K562 (cell line): ENCODE results near the gene NPNT. TPM values are rescaled to one million over a fixed set of nuclear protein-coding genes. Genes with fewer than 3 reads are reported as not detected.

Experiments used
- ATAC-seq: fragments of 200-7000 bp; cut with Tn5 transposase; 3 replicates; pipeline ENCODE4 v1.9.1; 2020; ENCODE audit warnings: moderate library complexity
- BruUV-seq: library from RNA; stranded (reverse); fragments of 400-500 nt; replicated peaks from 2 replicates; lab custom pipeline; 2021; lab: Mats Ljungman, UMichigan
- CTCF ChIA-PET: fragments of 300-600 bp; formaldehyde crosslinking; extraction: SDS; loops from one replicate; lab custom pipeline; 2021; ENCODE audit warnings: low intra/inter-chr PET ratio; lab: Yijun Ruan, JAX
- POLR2A ChIA-PET: fragments of 300-600, 350-650 bp; sonication (Branson Sonifier 250); formaldehyde crosslinking; extraction: SDS; loops from one replicate; lab custom pipeline; 2021; ENCODE audit warnings: antibody characterized with exemption, inconsistent platforms; lab: Yijun Ruan, JAX
- DNase-seq, 4 experiments: peaks; one replicate each; pipeline versions ENCODE4 v3.0.0 to v3.0.0-alpha.2; 2011 to 2018; ENCODE audit warnings: low spot score in 3 of 4, mixed read lengths in 3 of 4; ENCODE audit errors: extremely low read depth in 1 of 4
- FAIRE-seq: peaks from 2 replicates; lab custom pipeline; 2011; peaks lifted over from hg19 to GRCh38; lab: Jason Lieb, UNC
- H2AFZ ChIP-seq: 2 replicates; pipeline ENCODE4 v1.6.0; 2011; ENCODE audit warnings: low read depth, low read length, control low read depth, inconsistent platforms
- H3K27ac ChIP-seq: fragments of 200-600 bp; 3 replicates; pipeline ENCODE4 v1.8.0; 2011; ENCODE audit warnings: low read depth, mild to moderate bottlenecking, control low read depth, inconsistent platforms, low read length, moderate library complexity, mixed read lengths; ENCODE audit errors: extremely low read depth
- H3K27me3 ChIP-seq, 2 experiments: fragments of 300-600 bp in 1 of 2; 2 replicates in 1 of 2; 3 replicates in 1 of 2; pipeline versions ENCODE4 v1.6.0 to v1.8.0; 2011; ENCODE audit warnings: inconsistent platforms in 2 of 2, low read length in 2 of 2, mild to moderate bottlenecking in 1 of 2, mixed read lengths in 1 of 2, moderate library complexity in 1 of 2; ENCODE audit not compliant: control insufficient read depth in 2 of 2, insufficient read depth in 2 of 2
- H3K36me3 ChIP-seq: fragments of 300-600 bp; 3 replicates; pipeline ENCODE4 v1.8.0; 2011; ENCODE audit warnings: mild to moderate bottlenecking, low read length, inconsistent platforms; ENCODE audit not compliant: control insufficient read depth, insufficient read depth
- H3K4me1 ChIP-seq, 2 experiments: fragments of 200-600 bp in 1 of 2; replicated peaks in 1 of 2; 2 replicates in 1 of 2; 3 replicates in 1 of 2; pipeline versions ENCODE4 v1.5.1 to v1.8.0; 2011; ENCODE audit warnings: inconsistent platforms in 2 of 2, low read length in 2 of 2, mild to moderate bottlenecking in 1 of 2, mixed read lengths in 1 of 2, moderate library complexity in 1 of 2; ENCODE audit not compliant: control insufficient read depth in 2 of 2, insufficient read depth in 2 of 2
- H3K4me2 ChIP-seq: 2 replicates; pipeline ENCODE4 v1.6.1; 2011; ENCODE audit warnings: low read length, control low read depth, inconsistent platforms, mixed read lengths; ENCODE audit not compliant: insufficient read depth
- H3K4me3 ChIP-seq: fragments of 200-600 bp; sonication (generic), shearing (Covaris generic); 2 replicates; pipeline ENCODE4 v1.5.1; 2016; ENCODE audit warnings: control low read depth, inconsistent platforms
- H3K79me2 ChIP-seq: fragments of 200-600 bp; 3 replicates; pipeline ENCODE4 v1.8.0; 2011; ENCODE audit warnings: low read length, inconsistent platforms; ENCODE audit not compliant: control insufficient read depth, insufficient read depth
- H3K9ac ChIP-seq, 2 experiments: 2 replicates each; pipeline versions ENCODE4 v1.6.0 to v1.6.1; 2011; ENCODE audit warnings: low read depth in 2 of 2, low read length in 2 of 2, control low read depth in 1 of 2, inconsistent platforms in 1 of 2, mild to moderate bottlenecking in 1 of 2, mixed read lengths in 1 of 2; ENCODE audit not compliant: insufficient read depth in 1 of 2
- H3K9me1 ChIP-seq: one replicate; pipeline ENCODE4 v1.6.0; 2011; ENCODE audit warnings: inconsistent platforms, mild to moderate bottlenecking, low read length, moderate library complexity; ENCODE audit not compliant: control insufficient read depth, insufficient read depth
- H3K9me3 ChIP-seq: replicated peaks from 2 replicates; pipeline ENCODE4 v1.5.1; 2011; ENCODE audit warnings: low read depth, low read length, inconsistent platforms; ENCODE audit not compliant: control insufficient read depth, insufficient read depth
- H4K20me1 ChIP-seq: replicated peaks from 2 replicates; pipeline ENCODE4 v1.6.1; 2011; ENCODE audit warnings: low read length, inconsistent platforms, mixed read lengths; ENCODE audit not compliant: control insufficient read depth, insufficient read depth
- CLOCK ChIP-seq: fragments of 250-450 bp; sonication (Bioruptor Pico); IDR thresholded peaks from 2 replicates; pipeline ENCODE4 v1.4.0; 2020; ENCODE audit warnings: mild to moderate bottlenecking, moderate library complexity, borderline replicate concordance
- CREB3 ChIP-seq: fragments of 450-650 bp; conservative IDR thresholded peaks from 2 replicates; pipeline ENCODE4 v1.6.1; 2016; ENCODE audit warnings: missing genetic modification characterization, low read depth, mild to moderate bottlenecking, missing compliant biosample characterization, moderate library complexity
- ETV5 ChIP-seq: sonication (generic); formaldehyde crosslinking; IDR thresholded peaks from 2 replicates; pipeline ENCODE4 v1.4.0; 2020; ENCODE audit warnings: low read depth, mild to moderate bottlenecking, missing genetic modification reagents
- FOXJ2 ChIP-seq: fragments of 200-800 bp; sonication (Bioruptor generic); IDR thresholded peaks from 2 replicates; pipeline ENCODE4 v1.6.1; 2016; ENCODE audit warnings: missing genetic modification characterization, missing compliant biosample characterization
- HNRNPL ChIP-seq: fragments of 200-400 bp; formaldehyde crosslinking; IDR thresholded peaks from 2 replicates; pipeline ENCODE4 v1.6.1; 2017; ENCODE audit warnings: low read depth, mild to moderate bottlenecking, low read length
- KDM5B ChIP-seq: fragments of 200-600 bp; sonication (generic); IDR thresholded peaks from 2 replicates; pipeline ENCODE4 v1.6.1; 2012; ENCODE audit warnings: low read depth, mild to moderate bottlenecking, moderate library complexity, low read length, control low read depth, inconsistent platforms; ENCODE audit not compliant: insufficient replicate concordance
- NCOA6 ChIP-seq: fragments of 450-650 bp; IDR thresholded peaks from 2 replicates; pipeline ENCODE4 v1.6.1; 2017; ENCODE audit warnings: mild to moderate bottlenecking
- PHF20 ChIP-seq: fragments of 450-650 bp; IDR thresholded peaks from 2 replicates; pipeline ENCODE4 v1.6.1; 2018; ENCODE audit not compliant: partially characterized antibody
- SLC30A9 ChIP-seq: fragments of 250-450 bp; sonication (Bioruptor Pico); IDR thresholded peaks from 2 replicates; pipeline ENCODE4 v1.8.0; 2022; ENCODE audit warnings: mild to moderate bottlenecking, moderate library complexity
- SOX6 ChIP-seq: fragments of 450-650 bp; IDR thresholded peaks from 2 replicates; pipeline ENCODE4 v1.6.1; 2014; ENCODE audit warnings: mild to moderate bottlenecking
- SRSF7 ChIP-seq: fragments of 200-400 bp; formaldehyde crosslinking; optimal IDR thresholded peaks from 2 replicates; pipeline ENCODE3; 2017; ENCODE audit warnings: mild to moderate bottlenecking, low read depth, low read length
- TEAD2 ChIP-seq: fragments of 450-650 bp; IDR thresholded peaks from 2 replicates; pipeline ENCODE4 v1.6.1; 2016; ENCODE audit warnings: missing genetic modification characterization, control low read depth, missing compliant biosample characterization
- TRIM25 ChIP-seq: fragments of 450-650 bp; IDR thresholded peaks from 2 replicates; pipeline ENCODE4 v1.7.0; 2016; ENCODE audit warnings: borderline replicate concordance
- ZBED1 ChIP-seq: IDR thresholded peaks from 2 replicates; pipeline ENCODE4 v1.6.1; 2014
- ZNF584 ChIP-seq: fragments of 200-800 bp; sonication (Bioruptor generic); IDR thresholded peaks from 2 replicates; pipeline ENCODE4 v1.6.1; 2016; ENCODE audit warnings: low read depth, mild to moderate bottlenecking, missing genetic modification characterization, missing compliant biosample characterization
- ZSCAN32 ChIP-seq: fragments of 450-650 bp; formaldehyde crosslinking; IDR thresholded peaks from 2 replicates; pipeline ENCODE4 v1.4.0; 2020; ENCODE audit warnings: mild to moderate bottlenecking, moderate library complexity
- WGBS: fragments of 100-300 bp; shearing (Covaris generic); methylation state at CpG from one replicate; pipeline ENCODE4 v1.1.6; 2016; ENCODE audit warnings: low coverage, mixed read lengths; ENCODE audit not compliant: insufficient coverage; ENCODE audit errors: missing lambda C conversion rate; 5-methylcytosine and 5-hydroxymethylcytosine counted together
- in situ Hi-C: fragments of 300-500 bp; cut with MboI; formaldehyde crosslinking; loops from 4 replicates; pipeline ENCODE4 v1.15.0; 2018; ENCODE audit warnings: inconsistent platforms, mixed read lengths
- intact Hi-C: fragments of 100-400 bp; cut with micrococcal nuclease; formaldehyde crosslinking; loops from 2 replicates; pipeline ENCODE4 v1.14.2; 2022
- polyA plus RNA-seq, 8 experiments: library from polyadenylated mRNA; depleted of rRNA in 4 of 8; stranded (reverse) in 5 of 8; unstranded in 3 of 8; fragments of >200 nt; fragmentation: Nextera tagmentation in 2 of 8; fragmentation: Illumina TruSeq in 1 of 8; extraction: Ambion mirVana in 2 of 8; extraction: Trizol in 1 of 8; gene quantifications; 2 replicates each; pipeline versions ENCODE4 v1.2.1 to v1.2.3, GENCODE V29; 2011 to 2014; ENCODE audit warnings: inconsistent platforms in 1 of 8, missing spikeins in 1 of 8
- total RNA-seq, 7 experiments: library from RNA; depleted of rRNA in 6 of 7; stranded (reverse); fragments of >200 nt in 6 of 7; fragmentation: Illumina TruSeq in 2 of 7; extraction: Trizol in 2 of 7; gene quantifications; 2 replicates each; pipeline versions ENCODE4 v1.2.1 to v1.2.3, GENCODE V29; 2011 to 2021; ENCODE audit warnings: low replicate concordance in 1 of 7

NPNT gene
- total and polyA plus RNA-seq, 9 of the 15 experiments (the other 6 are each of a cell fraction or from before 2014, with no cell fraction given): 0.22 TPM; not detected in 8

GRCh38 chr4:105934386-105934785, 39.1 kb downstream of the NPNT start:
- no peak overlapping the region for H3K9ac ChIP-seq
- intact Hi-C loops (no loop called here), in situ Hi-C loops (no loop called here)
- H3K4me2 ChIP-seq: no peak overlapping the region
- no peak for FAIRE-seq
- H3K9me3 ChIP-seq: no peaks in the 10 kb centered on the region
- H2AFZ ChIP-seq: no peak overlapping the region
- POLR2A ChIA-PET: no interaction called here
- no peak for TF ChIP-seq ZBED1
- no peak for TF ChIP-seq FOXJ2 (tag)
- TF ChIP-seq SLC30A9 (CRISPR knock-in tag): no peak
- TF ChIP-seq CLOCK (CRISPR knock-in tag): no peak
- no peak for TF ChIP-seq TRIM25
- no peak for TF ChIP-seq TEAD2 (tag)
- TF ChIP-seq ZNF584: no peak
- no peak for TF ChIP-seq ETV5 (CRISPR knock-in tag)
- TF ChIP-seq SOX6: no peak
- TF ChIP-seq CREB3 (tag): no peak
- TF ChIP-seq KDM5B: no peak
- TF ChIP-seq SRSF7: no peak
- no peak for TF ChIP-seq HNRNPL
- no peak for TF ChIP-seq ZSCAN32 (CRISPR knock-in tag)
- no peak for TF ChIP-seq PHF20
- no peak for TF ChIP-seq NCOA6
- no peak overlapping the region for H3K27ac ChIP-seq
- BruUV-seq: no TSS peak
- H3K9me1 ChIP-seq: no peaks in the 10 kb centered on the region
- H3K36me3 ChIP-seq: no peaks in the 10 kb centered on the region
- 0% methylated on average over 1 of the region's 1 CpG for WGBS
- no peaks in the 10 kb centered on the region for H3K4me1 ChIP-seq
- no peaks in the 10 kb centered on the region for H3K79me2 ChIP-seq
- no peak overlapping the region for H3K4me3 ChIP-seq
- ATAC-seq: no peak
- CTCF ChIA-PET: no interaction called here
- DNase-seq: no peak
- H3K27me3 ChIP-seq: peaks cover 2 to 4% of the 10 kb centered on the region in 2 experiments; a peak in 2 of 5 replicates
- H4K20me1 ChIP-seq: no peaks in the 10 kb centered on the region
